SK-N-MC (cell line): ENCODE data around the gene WBP11.

Experiments
- EZH2 ChIP-seq: fragments of 200-600 bp; sonication (generic); IDR thresholded peaks from one replicate; pipeline ENCODE4 v1.6.1; 2017; ENCODE audit warnings: antibody characterized with exemption
- POLR2AphosphoS5 ChIP-seq: IDR thresholded peaks from 2 replicates; pipeline ENCODE4 v1.6.1; 2012; ENCODE audit warnings: mild to moderate bottlenecking, low read depth, low read length, borderline replicate concordance

DNA sequence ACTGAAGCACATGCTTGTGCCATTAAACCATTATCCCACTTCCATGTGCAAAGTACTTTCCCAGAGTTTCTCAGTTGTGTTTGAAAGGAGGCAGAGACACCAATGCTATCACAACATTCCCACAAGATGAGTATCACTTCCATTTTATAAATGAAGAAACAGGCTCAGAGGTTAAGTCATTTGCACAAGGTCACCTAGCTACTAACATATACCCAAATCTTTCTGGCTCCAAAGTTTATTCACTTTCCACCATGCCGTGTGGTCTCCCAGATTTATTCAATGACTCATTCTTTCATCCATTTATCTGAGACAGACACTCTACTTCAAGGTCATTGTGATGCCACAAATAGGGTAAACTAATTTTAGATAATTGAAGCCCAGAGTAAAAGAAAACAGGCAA lies 30.7 kb upstream of the WBP11 start:
- TF ChIP-seq POLR2AphosphoS5: no peak
- no peak for TF ChIP-seq EZH2
